ENCODE results near the gene PPP6R2.
"Not testable (repeated sequence)": the region's sequence is repeated elsewhere in the genome, so short reads cannot be mapped to it uniquely, and the experiment has no call there.

Gene PPP6R2

DNA sequence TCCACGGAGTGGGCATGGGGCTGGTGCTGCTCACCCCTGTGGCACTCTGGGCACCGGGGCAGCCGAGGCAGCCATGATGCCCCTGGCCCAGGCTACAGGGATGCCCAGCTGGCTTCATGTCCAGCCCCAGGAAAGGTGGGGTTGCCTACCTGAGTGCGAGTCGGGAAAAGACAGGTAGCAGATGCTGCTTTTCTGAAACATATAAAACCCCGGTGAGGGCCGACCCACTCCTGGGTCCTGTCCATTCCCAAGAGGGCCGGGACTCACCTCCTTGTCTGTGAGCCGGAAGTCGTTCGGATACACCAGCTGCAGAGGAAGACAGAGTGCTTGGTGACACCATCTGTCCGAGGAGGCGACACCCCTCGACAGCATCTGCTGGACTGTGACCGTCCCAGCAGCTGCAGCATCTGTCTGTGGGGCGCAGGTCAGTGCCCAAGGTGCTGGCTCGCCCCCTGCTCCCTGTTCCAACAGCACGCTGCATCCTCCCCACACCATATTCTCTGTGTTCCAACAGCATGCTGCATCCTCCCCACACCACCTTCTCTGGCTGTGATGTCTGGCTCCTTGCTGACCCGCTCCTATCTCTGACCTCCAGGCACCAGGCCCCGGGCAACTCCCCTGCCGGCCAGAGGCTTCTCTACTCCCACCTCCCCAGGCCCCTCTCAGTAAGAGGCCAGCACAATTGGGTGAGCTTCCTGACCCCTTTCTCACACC is 24.3 kb upstream of the PPP6R2 start:
- peak; percentile 69 to 91 for DNase-seq

DNA sequence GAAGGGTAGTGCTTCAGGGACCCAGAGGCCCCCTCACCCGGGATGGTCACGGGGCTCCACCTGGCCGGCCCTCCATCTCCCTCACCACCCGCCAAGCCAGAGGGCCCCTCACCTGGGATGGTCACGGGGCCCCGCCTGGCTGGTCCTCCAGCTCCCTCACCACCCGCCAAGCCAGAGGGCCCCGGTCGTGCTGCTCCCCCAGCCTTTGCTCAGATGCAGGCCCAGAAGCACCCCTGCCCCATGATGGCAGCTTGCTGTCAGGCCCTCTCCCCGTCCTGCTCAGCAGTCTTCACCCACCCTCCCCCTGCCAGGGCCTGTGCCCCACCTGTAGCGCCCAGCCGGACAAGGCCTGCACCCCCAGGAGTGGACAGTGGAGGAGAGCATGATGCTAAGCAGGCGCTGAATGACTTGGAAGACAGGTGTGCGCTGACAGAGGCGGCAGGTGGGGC is 23.6 kb upstream of the PPP6R2 start:
- DNase-seq: no peak

DNA sequence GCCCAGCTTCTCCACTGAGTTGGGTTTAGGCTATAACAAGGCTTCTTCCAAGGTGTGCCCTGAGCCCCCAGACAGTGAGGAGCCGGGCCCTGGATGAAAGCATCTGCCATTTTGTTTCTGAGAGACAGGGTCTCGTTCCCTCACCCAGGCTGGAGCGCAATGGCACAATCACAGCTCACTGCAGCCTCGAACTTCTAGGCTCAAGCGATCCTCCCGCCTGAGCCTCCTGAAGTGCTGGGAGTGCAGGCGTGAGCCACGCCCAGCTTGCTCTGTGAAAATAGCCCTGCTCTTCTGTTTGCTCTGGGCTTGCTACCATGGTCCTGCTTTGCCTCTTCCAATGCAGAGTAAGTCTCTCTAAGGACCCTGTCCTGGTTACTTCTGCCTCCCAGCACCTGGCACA is 23.0 kb upstream of the PPP6R2 start:
- no peak for DNase-seq

DNA sequence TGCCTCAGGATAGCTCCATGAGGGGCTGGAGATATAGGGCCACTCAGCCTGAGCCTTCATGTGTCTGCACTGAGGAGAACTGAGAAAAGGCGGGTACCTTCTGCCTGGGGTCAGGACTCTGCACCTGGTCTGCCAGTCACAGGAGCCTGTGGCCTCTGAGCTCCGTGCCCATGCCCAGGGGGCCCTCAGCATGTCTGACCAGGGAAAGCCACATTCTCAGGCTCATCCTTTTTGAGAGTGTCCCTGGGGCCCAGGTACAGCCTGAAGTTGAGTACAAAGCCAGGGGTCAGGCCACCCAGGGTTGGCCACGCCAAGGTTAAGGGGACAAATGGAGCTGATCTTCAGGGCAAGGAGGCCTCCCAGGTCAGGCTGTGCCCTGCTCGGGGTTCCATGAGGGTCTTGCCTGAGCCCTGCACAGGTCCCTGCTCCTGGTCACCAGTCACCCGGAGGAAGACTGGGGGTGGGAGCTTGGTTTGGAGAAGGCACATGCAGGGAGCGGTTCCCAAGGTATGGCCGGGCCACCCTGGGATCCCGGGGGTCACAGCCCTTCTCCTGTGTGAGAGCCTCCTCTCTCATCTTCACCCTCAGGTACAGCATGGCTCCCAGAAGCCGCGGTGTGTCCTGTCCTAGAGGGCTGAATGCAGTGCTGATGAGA is 22.3 kb upstream of the PPP6R2 start:
- no peak for DNase-seq

- DNase-seq: not testable (repeated sequence)
Observed at GRCh38 chr22:50322382-50323104, 20.6 kb upstream of the PPP6R2 start.

GRCh38 chr22:50323900-50324299 is 19.2 kb upstream of the PPP6R2 start:
- DNase-seq: no peak

DNA sequence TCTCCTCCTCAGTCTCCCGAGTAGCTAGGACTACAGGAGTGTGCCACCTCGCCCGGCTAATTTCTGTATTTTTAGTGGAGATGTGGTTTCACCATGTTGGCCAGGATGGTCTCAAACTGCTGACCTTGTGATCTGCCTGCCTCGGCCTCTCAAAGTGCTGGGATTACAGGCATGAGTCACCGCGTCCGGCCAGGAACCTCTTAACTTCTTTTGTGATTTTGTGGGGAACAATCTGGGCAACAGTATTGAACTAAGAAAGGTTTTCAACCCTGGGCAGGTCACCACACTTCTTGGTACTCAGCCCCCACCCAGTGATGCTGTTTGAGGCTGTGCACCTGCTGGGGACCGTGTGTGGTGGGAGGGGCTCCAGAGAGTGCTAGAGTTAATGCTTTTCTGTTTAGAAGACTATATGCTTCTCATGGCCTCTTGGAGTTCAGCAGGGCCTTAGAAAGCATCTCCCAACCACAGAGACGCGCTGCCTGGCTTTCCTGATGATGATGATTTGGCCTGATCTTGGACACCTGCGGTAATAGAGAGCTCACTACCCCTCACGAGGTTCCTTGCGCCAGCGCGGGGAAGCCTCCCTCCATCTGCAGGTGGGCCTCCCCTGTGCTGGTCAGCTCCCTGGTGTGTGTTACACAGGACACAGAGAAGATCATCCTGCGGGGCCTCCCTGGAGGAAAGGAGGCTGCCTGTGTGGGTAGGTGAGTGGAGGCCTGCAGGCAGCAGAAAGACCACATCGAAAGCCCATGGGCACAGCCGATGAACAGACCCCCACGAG is 17.5 kb upstream of the PPP6R2 start:
- DNase-seq: no peak

DNA sequence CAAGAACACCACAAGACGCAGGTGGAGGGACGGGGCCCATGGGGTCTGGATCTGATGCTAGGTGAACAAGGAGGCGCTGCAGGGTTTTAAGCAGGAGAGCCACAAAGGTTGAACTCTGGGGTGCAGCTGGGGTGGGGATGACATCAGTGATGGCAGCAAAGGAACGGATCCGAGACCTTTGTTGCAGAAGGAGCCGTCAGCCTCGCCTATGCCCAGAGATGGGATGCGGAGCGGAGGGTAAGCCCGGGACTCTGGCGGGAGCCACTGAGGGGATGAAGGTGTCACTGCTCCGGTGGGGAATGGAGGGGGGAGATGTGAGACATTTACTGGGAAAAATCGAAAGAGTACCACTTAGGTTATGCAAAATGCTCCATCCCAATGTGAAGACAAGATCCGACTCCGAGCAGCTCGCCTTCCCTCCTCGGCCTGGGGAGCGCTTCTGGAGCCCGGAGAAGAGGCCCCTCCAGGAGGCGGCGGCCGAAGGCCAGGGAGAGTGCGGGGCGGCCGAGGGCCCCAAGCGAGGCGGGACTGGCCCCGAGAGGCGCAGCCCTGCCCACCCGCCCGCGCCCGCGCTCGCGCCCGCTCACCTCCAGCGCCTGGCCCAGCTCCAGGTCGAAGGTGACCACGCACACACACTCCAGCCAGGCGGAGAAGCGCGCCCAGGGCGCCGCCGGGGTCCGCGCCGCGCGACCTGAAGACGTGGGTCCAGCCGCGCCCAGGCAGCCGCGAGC is 16.7 kb upstream of the PPP6R2 start:
- no peak for DNase-seq

GRCh38 chr22:50326956-50327710 is 16.0 kb upstream of the PPP6R2 start, which contains the start of gene DENND6B:
Gene DENND6B, minus strand, starts transcription at chr22:50327012. Its CDS starts 24 bp downstream, at chr22:50326988.
- peak; percentile 69 to 84 for DNase-seq

DNA sequence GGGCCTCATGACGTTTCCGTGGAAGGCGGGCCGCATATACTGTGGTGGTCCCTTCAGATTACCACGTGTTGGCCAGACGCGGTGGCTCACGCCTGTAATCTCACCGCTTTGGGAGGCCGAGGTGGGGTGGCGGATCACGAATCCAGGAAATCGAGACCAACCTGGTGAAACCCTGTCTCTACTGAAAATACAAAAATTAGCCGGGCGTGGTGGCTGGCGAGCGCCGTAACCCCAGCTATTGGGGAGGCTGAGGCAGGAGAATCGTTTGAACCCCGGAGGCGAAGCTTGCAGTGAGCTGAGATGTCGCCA is 15.5 kb upstream of the PPP6R2 start:
- DNase-seq: no peak

DNA sequence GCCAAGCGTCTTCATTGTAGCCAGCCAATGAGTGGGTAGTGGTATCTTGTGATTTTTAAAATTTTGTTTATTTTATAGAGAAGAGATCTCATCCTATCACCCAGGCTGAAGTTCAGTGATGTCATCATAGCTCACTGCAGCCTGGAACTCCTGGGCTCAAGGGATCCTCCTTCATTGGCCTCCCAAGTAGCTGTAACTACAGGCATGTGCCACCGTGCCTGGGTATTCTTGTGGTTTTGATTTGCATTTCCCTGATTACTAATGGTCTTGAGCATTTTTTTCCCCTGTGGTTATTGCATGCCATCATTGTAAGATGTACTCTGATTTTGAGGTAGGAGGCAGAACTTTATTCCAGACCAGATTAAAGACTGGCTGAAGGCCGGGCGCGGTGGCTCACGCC is 13.9 kb upstream of the PPP6R2 start:
- DNase-seq: no peak

- DNase-seq: not testable (repeated sequence)
Observed at GRCh38 chr22:50334433-50334832, 8.7 kb upstream of the PPP6R2 start.

GRCh38 chr22:50337262-50338041 is 5.7 kb upstream of the PPP6R2 start:
- no peak for DNase-seq

DNA sequence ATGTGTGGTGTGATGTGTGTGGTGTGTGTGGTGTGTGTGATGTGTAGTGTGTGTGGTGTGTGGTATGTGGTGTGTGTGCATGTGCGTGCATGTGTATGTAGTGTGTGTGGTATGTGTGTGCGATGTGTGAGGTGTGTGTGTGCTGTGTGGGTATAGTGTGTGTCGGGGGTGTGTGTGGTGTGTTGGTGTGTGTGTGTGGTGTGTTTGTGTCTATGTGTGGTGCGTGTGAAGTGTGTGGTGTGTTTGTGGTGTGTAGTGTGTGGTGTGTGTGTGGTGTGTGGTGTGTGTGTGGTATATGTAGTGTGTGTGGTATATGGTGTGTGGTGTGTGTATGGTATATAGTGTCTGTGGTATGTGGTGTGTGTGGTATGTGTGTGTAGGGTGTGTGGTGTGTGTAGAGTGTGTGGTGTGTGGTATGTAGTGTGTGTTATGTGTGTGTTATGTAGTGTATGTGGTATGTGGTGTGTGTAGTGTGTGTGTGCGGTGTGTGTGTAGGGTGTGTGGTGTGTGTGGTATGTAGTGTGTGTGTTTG is 5.0 kb upstream of the PPP6R2 start:
- DNase-seq: no peak

GRCh38 chr22:50338860-50339462 is 4.2 kb upstream of the PPP6R2 start:
- DNase-seq: no peak

DNA sequence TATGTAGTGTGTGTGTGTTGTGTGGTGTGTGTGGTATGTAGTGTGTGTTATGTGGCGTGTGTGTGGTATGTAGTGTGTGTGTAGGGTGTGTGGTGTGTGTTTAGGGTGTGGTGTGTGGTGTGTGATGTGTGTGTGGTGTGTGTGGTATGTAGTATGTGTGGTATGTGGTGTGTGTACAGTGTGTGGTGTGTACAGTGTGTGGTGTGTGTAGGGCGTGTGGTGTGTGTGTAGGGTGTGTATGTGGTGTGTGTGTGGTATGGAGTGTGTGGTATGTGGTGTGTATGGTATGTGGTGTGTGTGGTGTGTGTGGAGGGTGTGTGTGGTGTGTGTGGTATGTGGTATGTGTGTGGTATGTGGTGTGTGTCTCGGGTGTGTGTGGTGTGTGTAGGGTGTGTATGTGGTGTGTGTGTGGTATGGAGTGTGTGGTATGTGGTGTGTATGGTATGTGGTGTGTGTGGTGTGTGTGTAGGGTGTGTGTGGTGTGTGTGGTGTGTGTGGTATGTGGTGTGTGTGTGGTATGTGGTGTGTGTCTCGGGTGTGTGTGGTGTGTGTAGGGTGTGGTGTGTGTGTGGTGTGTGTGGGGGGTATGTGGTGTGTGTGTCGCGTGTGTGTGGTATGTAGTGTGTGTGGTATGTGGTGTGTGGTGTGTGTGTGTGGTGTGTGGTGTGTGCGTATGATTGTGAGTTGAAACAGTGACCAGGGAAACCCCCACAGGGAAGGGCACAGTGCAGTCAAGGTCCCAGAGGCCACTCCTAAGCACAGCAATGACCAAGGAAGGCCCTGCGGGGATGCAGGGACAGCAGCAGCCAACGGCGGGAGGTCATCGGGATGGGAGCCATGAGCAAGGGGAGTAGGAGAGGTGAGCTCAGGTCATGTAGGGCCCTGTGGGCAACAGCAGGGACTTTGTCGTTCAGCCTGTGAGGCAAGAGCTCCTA is 2.9 kb upstream of the PPP6R2 start:
- peak in 1 of 2 experiments; percentile 10 for DNase-seq

DNA sequence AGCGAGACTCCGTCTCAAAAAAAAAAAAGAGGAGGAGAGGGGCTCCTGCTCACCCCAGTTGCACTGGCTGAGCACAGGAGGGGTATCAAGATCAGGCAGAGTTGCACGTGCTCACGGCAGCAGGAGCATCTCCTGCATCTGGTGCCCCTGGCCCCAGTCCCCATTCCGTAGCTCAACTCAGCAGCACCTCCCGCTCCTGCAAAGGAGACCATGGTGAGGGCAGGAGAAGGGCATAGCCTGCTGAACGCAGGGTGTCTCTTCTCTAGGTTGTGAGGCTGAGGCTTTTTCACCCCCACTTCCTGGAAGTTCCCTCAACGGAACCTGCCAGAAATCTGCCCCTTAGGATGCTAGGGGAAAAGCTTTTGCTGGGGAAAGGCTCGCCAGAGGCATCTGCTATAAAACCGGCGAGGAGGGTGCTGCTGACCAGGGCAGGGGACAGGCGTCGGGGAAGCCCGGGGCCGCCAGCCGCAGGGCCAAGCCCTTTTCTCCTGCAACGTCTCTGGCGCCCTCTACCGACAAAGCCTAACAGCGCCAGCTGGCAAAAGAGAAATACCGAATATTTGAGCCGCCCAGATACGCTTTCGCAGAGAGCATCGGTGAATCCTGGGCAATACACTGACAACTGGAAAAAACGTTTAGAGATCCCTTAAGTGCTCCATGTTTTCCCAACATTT is 1.0 kb upstream of the PPP6R2 start:
- DNase-seq: peak; percentile 88 to 91

DNA sequence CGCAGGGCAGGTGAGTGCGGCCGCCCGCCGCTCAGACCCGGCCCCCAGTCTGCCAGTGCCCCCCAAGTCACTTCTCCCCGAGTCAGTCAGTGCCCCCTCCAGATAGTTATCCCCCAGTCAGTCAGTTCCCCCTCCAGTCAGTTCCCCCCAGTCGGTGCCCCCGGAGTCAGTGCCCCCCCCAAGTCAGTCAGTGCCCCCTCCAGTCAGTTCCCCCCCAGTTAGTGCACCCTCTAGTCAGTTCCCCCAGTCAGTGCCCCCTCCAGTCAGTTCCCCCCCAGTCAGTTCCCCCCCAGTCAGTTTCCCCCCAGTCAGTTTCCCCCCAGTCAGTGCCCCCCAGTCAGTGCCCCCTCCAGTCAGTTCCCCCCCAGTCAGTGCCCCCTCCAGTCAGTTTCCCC is 411 bp downstream of the PPP6R2 start:
- DNase-seq: no peak
